ENCODE data around the gene KATNA1. TPM values are rescaled to one million over a fixed set of nuclear protein-coding genes. Genes with fewer than 3 reads are reported as not detected.
A peak's percentile ranks its signal among the peaks of the same experiment; 100 is the strongest.

The KATNA1 gene
- 22.0 TPM for polyA plus RNA-seq (2012; ENCODE audit: insufficient read length, low read depth)

DNA sequence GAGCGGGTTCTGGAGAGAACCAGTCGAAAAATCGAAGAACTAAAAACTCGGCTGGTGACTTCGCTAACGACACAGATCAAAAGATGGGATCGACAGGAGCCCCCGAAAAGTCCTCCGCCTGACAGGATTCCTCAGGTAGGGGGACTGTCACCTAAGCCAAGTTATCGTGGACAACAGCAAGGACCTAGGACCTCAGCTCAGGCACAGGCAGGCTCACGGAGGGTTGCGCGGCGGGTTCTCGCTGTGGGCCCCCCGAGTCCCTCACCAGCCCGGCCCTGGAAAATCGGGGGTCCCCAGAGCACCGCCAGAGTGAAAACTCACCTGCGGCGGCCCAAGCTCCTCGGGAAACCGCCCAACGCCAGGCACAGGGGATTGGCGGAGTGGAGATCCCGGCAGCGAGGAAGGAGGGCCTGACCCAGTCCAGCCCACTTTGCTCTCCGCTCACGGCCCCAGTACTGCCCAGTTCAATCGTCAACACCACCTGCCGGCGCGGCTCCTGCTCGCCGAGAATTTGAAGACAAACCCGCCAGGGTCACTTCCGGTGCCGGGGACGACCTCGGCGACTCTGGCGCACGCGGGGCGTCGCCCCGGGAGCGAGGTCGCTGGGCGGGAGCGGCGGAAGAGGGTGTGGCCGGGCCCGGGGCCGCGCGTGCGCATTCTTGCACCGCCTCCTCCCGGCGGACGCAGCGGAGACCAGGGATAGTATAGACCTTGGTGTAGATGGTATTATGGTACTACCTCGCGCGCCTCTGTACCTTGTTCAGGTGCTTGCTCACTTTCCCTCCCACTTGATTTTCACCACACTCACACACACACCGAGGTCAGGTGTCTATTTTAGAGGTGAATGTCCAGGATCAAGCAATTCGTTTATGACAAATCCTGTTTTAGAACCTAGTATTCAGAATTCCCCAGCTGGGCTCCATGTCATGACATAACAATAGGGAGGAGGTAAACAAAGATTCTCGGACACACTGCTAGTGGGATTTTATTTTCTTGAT lies at the start of gene KATNA1:
KATNA1 (minus strand) TSS at position 567 of the 998 bp plus-strand sequence. CDS start 10,167 bp downstream, outside the sequence.
- TF ChIP-seq, protein P1, sequence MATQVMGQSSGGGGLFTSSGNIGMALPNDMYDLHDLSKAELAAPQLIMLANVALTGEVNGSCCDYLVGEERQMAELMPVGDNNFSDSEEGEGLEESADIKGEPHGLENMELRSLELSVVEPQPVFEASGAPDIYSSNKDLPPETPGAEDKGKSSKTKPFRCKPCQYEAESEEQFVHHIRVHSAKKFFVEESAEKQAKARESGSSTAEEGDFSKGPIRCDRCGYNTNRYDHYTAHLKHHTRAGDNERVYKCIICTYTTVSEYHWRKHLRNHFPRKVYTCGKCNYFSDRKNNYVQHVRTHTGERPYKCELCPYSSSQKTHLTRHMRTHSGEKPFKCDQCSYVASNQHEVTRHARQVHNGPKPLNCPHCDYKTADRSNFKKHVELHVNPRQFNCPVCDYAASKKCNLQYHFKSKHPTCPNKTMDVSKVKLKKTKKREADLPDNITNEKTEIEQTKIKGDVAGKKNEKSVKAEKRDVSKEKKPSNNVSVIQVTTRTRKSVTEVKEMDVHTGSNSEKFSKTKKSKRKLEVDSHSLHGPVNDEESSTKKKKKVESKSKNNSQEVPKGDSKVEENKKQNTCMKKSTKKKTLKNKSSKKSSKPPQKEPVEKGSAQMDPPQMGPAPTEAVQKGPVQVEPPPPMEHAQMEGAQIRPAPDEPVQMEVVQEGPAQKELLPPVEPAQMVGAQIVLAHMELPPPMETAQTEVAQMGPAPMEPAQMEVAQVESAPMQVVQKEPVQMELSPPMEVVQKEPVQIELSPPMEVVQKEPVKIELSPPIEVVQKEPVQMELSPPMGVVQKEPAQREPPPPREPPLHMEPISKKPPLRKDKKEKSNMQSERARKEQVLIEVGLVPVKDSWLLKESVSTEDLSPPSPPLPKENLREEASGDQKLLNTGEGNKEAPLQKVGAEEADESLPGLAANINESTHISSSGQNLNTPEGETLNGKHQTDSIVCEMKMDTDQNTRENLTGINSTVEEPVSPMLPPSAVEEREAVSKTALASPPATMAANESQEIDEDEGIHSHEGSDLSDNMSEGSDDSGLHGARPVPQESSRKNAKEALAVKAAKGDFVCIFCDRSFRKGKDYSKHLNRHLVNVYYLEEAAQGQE (IDR thresholded peaks at IDR 0.05; ENCODE audit: insufficient read depth in 1 of 2, low read depth in 2 of 2, low read length in 2 of 2), result peak in 1 of 2 experiments; percentile 24; a peak in 1 of 4 replicates
- TF ChIP-seq TAF1 (IDR thresholded peaks at IDR 0.05; ENCODE audit: borderline replicate concordance, insufficient read depth, low read length) (0 out of 2 replicates have a peak, but pooled peaks have one; percentile 69), POLR2AphosphoS5 (IDR thresholded peaks at IDR 0.05; ENCODE audit: low read depth, low read length) (peak; percentile 92), SIN3A (IDR thresholded peaks at IDR 0.05; ENCODE audit: borderline replicate concordance, insufficient read depth, low read length) (0 out of 2 replicates have a peak, but pooled peaks have one; percentile 57), FOXP2 (optimal IDR thresholded peaks at IDR 0.05; ENCODE audit: borderline replicate concordance, extremely low read depth, extremely low read length, insufficient read depth) (no peak)

DNA sequence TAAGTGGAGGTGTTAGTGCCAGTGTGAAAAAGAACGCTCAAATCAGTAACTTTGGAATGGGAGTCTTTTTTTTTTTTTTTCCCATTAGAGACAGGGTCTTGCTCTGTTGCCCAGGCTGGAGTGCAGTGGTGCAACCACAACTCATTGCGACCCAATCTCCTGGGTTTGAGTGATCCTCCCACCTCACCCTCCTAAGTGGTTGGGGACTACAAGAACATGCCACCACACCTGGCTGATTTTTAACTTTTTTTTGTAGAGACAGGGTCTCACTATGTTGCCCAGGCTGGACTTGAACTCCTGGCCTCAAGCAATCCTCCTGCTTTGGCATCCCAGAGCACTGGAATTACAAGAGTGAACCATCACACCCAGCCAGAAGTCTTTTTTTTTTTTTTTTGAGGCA lies 49.7 kb upstream of the KATNA1 start:
- TF ChIP-seq POLR2AphosphoS5 (IDR thresholded peaks at IDR 0.05; ENCODE audit: low read depth, low read length) (no peak), SIN3A (IDR thresholded peaks at IDR 0.05; ENCODE audit: borderline replicate concordance, insufficient read depth, low read length) (no peak)

DNA sequence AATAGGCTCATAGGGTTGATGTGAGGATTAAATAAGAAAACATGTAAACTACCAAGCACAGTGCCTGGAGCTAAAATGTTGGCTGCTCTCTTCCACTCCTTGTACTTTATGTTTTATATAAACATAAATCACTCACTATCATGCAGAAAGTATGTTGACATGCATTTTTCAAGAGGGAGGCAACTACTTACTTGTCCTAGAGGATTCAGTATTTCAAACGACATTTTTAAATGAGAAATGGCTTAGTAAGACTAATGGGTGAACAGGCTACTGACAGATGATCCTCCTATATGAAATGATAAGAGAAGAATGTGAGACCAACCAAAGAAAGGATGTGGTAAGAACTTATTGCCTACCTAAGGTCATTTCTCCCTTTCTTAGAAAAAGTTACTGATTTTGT lies 48.4 kb upstream of the KATNA1 start:
- TF ChIP-seq POLR2AphosphoS5 (IDR thresholded peaks at IDR 0.05; ENCODE audit: low read depth, low read length) (no peak), SIN3A (IDR thresholded peaks at IDR 0.05; ENCODE audit: borderline replicate concordance, insufficient read depth, low read length) (no peak), TAF1 (IDR thresholded peaks at IDR 0.05; ENCODE audit: borderline replicate concordance, insufficient read depth, low read length) (no peak), FOXP2 (optimal IDR thresholded peaks at IDR 0.05; ENCODE audit: borderline replicate concordance, extremely low read depth, extremely low read length, insufficient read depth) (no peak)
- TF ChIP-seq, protein P1 (IDR thresholded peaks at IDR 0.05; ENCODE audit: insufficient read depth in 1 of 2, low read depth in 2 of 2, low read length in 2 of 2), result no peak

DNA sequence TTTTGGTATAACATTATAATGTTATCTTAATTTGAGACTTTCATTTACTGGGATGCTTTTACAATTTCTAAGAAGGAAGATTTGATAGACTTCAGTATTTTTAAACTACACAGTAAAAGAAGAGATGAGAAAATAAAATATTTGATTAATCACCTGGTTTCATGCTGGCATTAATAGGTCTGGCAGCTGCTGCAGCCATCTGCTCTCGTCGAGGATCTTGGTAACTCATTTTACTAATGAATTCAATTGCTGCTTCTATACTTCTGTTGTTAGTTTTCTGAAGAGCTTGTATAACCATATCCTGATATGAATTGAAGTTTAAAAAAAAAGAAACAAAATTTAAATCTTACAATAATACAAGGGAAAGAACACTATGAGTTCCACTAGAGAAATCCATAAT lies 46.4 kb upstream of the KATNA1 start:
- TF ChIP-seq, protein P1 (IDR thresholded peaks at IDR 0.05; ENCODE audit: insufficient read depth in 1 of 2, low read depth in 2 of 2, low read length in 2 of 2), result no peak
- no peak for TF ChIP-seq SIN3A (IDR thresholded peaks at IDR 0.05; ENCODE audit: borderline replicate concordance, insufficient read depth, low read length)
- TF ChIP-seq TAF1 (IDR thresholded peaks at IDR 0.05; ENCODE audit: borderline replicate concordance, insufficient read depth, low read length), result no peak
- TF ChIP-seq POLR2AphosphoS5 (IDR thresholded peaks at IDR 0.05; ENCODE audit: low read depth, low read length), result no peak
- no peak for TF ChIP-seq FOXP2 (optimal IDR thresholded peaks at IDR 0.05; ENCODE audit: borderline replicate concordance, extremely low read depth, extremely low read length, insufficient read depth)

DNA sequence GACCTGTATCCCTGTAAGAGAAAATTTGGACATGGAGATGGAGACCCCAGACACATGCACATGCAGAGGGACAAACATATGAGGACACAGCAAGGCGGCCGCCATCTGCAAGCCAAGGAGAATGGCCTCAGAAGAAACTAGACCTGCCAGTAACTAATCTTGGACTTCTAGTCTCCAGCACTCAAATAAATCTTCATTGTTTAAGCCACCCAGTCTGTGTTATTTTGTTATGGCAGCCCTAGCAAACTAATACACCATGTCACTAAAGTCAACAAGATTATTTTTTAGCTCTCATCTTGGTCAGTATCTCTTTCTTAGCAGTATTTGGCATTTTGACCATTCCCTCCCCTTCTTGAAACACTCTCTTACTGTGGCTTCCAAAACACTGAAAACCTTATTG lies 42.7 kb upstream of the KATNA1 start:
- no peak for TF ChIP-seq SIN3A (IDR thresholded peaks at IDR 0.05; ENCODE audit: borderline replicate concordance, insufficient read depth, low read length)
- TF ChIP-seq FOXP2 (optimal IDR thresholded peaks at IDR 0.05; ENCODE audit: borderline replicate concordance, extremely low read depth, extremely low read length, insufficient read depth), result no peak
- no peak for TF ChIP-seq TAF1 (IDR thresholded peaks at IDR 0.05; ENCODE audit: borderline replicate concordance, insufficient read depth, low read length)
- TF ChIP-seq, protein P1 (IDR thresholded peaks at IDR 0.05; ENCODE audit: insufficient read depth in 1 of 2, low read depth in 2 of 2, low read length in 2 of 2), result no peak
- TF ChIP-seq POLR2AphosphoS5 (IDR thresholded peaks at IDR 0.05; ENCODE audit: low read depth, low read length), result no peak

Data from PFSK-1 (cell line).